Body of pancreas (tissue), 4 donors: ENCODE data around the gene SLC52A1.

Source experiments
- POLR2A ChIP-seq, 3 donors: fragments of 450-650 bp; IDR thresholded peaks; one replicate each; pipeline ENCODE4 v1.6.1; 2016; ENCODE audit warnings: antibody characterized with exemption in 3 of 3, mild to moderate bottlenecking in 2 of 3
- TF ChIP-seq, protein P1 (sequence below), 7 experiments: fragments of 450-650 bp in 4 of 7; fragments of 200-600 bp in 3 of 7; sonication (generic) in 3 of 7; IDR thresholded peaks; one replicate each; pipeline ENCODE4 v1.5.1; 2016 to 2019; ENCODE audit warnings: antibody characterized with exemption in 7 of 7

DNA sequence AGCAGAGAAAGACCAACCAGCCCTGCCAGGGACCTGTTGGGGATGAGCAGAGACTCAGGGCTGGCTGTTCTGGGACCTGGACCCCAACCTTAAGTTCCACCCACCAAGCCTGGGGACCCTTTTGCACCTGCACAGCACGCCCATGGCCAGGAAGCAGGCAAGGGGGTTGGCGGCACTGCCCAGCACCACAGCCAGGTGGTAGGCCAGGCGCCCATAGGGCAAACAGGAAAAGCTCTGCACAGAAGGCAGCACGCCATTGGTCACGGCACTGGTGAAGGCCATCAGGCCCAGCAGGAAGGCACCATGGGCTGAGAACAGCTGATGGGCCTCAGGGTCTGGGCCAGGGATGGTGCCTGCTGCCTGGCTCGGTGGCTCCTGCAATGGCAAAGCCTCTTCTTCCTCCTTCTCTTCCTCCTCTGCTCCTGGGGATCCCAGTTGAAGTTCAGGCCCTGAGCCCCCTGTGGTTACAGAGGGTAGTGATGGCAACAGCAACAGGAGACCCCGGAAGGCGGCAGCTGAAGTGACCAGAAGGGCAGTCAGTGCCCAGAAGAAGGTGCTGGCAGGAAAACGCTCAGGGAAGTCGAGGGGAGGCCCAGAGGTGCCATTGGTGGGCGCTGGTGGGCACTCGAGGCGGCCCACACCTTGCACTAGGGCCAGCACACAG lies 1.7 kb downstream of the SLC52A1 start:
- TF ChIP-seq, protein P1, sequence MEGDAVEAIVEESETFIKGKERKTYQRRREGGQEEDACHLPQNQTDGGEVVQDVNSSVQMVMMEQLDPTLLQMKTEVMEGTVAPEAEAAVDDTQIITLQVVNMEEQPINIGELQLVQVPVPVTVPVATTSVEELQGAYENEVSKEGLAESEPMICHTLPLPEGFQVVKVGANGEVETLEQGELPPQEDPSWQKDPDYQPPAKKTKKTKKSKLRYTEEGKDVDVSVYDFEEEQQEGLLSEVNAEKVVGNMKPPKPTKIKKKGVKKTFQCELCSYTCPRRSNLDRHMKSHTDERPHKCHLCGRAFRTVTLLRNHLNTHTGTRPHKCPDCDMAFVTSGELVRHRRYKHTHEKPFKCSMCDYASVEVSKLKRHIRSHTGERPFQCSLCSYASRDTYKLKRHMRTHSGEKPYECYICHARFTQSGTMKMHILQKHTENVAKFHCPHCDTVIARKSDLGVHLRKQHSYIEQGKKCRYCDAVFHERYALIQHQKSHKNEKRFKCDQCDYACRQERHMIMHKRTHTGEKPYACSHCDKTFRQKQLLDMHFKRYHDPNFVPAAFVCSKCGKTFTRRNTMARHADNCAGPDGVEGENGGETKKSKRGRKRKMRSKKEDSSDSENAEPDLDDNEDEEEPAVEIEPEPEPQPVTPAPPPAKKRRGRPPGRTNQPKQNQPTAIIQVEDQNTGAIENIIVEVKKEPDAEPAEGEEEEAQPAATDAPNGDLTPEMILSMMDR (IDR thresholded peaks at IDR 0.05), result no peak
- no peak for TF ChIP-seq POLR2A (IDR thresholded peaks at IDR 0.05)
